PC-9 (cell line): ENCODE results near the gene SMIM24. TPM values are rescaled to one million over a fixed set of nuclear protein-coding genes. Genes with fewer than 3 reads are reported as not detected.

ENCODE experiments used
- BruUV-seq: library from RNA; stranded (reverse); fragments of 400-500 nt; replicated peaks from 2 replicates; lab custom pipeline; 2021; lab: Mats Ljungman, UMichigan
- CTCF ChIA-PET: fragments of 300-600 bp; sonication (Branson Sonifier 250); formaldehyde crosslinking; loops from one replicate; lab custom pipeline; 2022; ENCODE audit warnings: antibody characterized with exemption; lab: Charles Lee
- POLR2A ChIA-PET: fragments of 300-600 bp; sonication (Branson Sonifier 250); formaldehyde crosslinking; loops from one replicate; lab custom pipeline; 2022; ENCODE audit warnings: antibody characterized with exemption; ENCODE audit not compliant: unreplicated experiment; lab: Charles Lee
- DNase-seq, 2 experiments: peaks; one replicate each; pipeline versions ENCODE4 v3.0.0 to v3.0.0-alpha.2; 2015 to 2022; ENCODE audit warnings: mixed read lengths in 1 of 2
- H2AFZ ChIP-seq: fragments of 200-600 bp; sonication (generic); 2 replicates; pipeline ENCODE4 v1.8.1; 2017; ENCODE audit warnings: antibody characterized with exemption
- H3F3A ChIP-seq: fragments of 200-600 bp; sonication (generic); 2 replicates; pipeline ENCODE4 v1.8.1; 2017; ENCODE audit warnings: antibody characterized with exemption, mild to moderate bottlenecking, low read depth; ENCODE audit not compliant: insufficient read depth
- H3K27ac ChIP-seq: fragments of 200-600 bp; sonication (generic); 2 replicates; pipeline ENCODE4 v1.6.1; 2016; ENCODE audit warnings: mixed run types
- H3K27me3 ChIP-seq: fragments of 200-600 bp; sonication (generic); 2 replicates; pipeline ENCODE4 v1.6.1; 2016; ENCODE audit warnings: low read depth, mixed run types; ENCODE audit not compliant: insufficient read depth
- H3K36me3 ChIP-seq: fragments of 200-600 bp; sonication (generic); 2 replicates; pipeline ENCODE4 v1.6.1; 2016; ENCODE audit warnings: low read depth, mixed run types
- H3K4me1 ChIP-seq: fragments of 200-600 bp; sonication (generic); replicated peaks from 2 replicates; pipeline ENCODE4 v1.6.1; 2016; ENCODE audit warnings: mixed run types; ENCODE audit not compliant: insufficient read depth
- H3K4me2 ChIP-seq: fragments of 200-600 bp; sonication (generic); 2 replicates; pipeline ENCODE4 v1.6.1; 2017; ENCODE audit warnings: mixed run types
- H3K4me3 ChIP-seq: fragments of 200-600 bp; sonication (generic); 2 replicates; pipeline ENCODE4 v1.6.1; 2016; ENCODE audit warnings: mixed run types
- H3K79me2 ChIP-seq: fragments of 200-600 bp; sonication (generic); 2 replicates; pipeline ENCODE4 v1.6.1; 2017; ENCODE audit warnings: low read depth, mixed run types
- H3K9me2 ChIP-seq: fragments of 200-600 bp; sonication (generic); 2 replicates; pipeline ENCODE4 v1.8.1; 2017; ENCODE audit warnings: mild to moderate bottlenecking; ENCODE audit not compliant: insufficient read depth
- H3K9me3 ChIP-seq: fragments of 200-600 bp; sonication (generic); 2 replicates; pipeline ENCODE4 v1.8.1; 2016; ENCODE audit warnings: low read depth; ENCODE audit not compliant: insufficient read depth
- H4K20me1 ChIP-seq: fragments of 200-600 bp; sonication (generic); 2 replicates; pipeline ENCODE4 v1.8.1; 2017; ENCODE audit not compliant: insufficient read depth
- EZH2 ChIP-seq: fragments of 200-600 bp; sonication (generic); IDR thresholded peaks from 2 replicates; pipeline ENCODE4 v1.8.0; 2017; ENCODE audit warnings: antibody characterized with exemption, low read depth
- intact Hi-C: fragments of 100-400 bp; cut with micrococcal nuclease; formaldehyde crosslinking; loops from one replicate; pipeline ENCODE4 v1.10.0; 2022; ENCODE audit not compliant: unreplicated experiment
- total RNA-seq: library from RNA; stranded (reverse); gene quantifications from 2 replicates; pipeline ENCODE4 v1.2.3, GENCODE V29; 2021
- TF ChIP-seq, protein P1 (sequence below): fragments of 200-600 bp; sonication (generic); conservative IDR thresholded peaks from 2 replicates; pipeline ENCODE4 v1.6.1; 2017; ENCODE audit warnings: mixed run types, antibody characterized with exemption, mild to moderate bottlenecking, moderate library complexity

The SMIM24 gene
- total RNA-seq, 1 experiment from 2014 or later, result not detected

DNA sequence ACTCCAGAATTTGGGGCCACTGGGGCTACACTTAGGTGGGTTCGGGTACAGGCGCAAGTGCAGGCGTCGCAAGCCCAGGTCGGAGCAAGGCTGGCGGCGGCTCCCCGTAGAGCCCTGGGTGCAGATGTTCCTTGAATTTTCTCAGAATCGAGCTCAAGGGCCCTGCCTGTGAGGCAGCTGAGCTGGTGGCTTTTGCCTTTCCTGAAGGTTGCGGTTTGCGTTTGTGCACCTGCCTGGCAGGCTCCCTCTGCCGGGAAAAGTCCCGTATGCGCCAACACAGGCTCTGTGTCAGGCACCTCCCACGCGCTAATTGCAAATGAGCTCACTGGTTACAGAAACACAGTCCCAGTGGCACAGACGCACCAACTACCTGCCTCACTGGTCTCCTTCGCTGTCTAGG is 14.2 kb upstream of the SMIM24 start:
- DNase-seq, result no peak
- Histone ChIP-seq H3K4me2 (no peak overlapping the region), H3K4me3 (no peak overlapping the region), H3K27ac (no peak overlapping the region), H3K4me1 (no peaks in the 10 kb centered on the region), H3K79me2 (peaks cover 15% of the 10 kb centered on the region), H3K36me3 (no peaks in the 10 kb centered on the region), H3K9me2 (no peaks in the 10 kb centered on the region), H3K27me3 (no peaks in the 10 kb centered on the region), H3K9me3 (no peaks in the 10 kb centered on the region), H4K20me1 (no peaks in the 10 kb centered on the region), H3F3A (no peaks in the 10 kb centered on the region; the same call in 1 of the 2 replicates), H2AFZ (no peak overlapping the region)
- intact Hi-C loops, result no loop called here
- POLR2A ChIA-PET, result interaction anchor here (0.7 kb wide), 1 partner anchor 133 kb away, joined by 9 read pairs; no protein-coding TSS in a partner anchor
- BruUV-seq, result no TSS peak
- TF ChIP-seq EZH2, result no peak
- TF ChIP-seq, protein P1, sequence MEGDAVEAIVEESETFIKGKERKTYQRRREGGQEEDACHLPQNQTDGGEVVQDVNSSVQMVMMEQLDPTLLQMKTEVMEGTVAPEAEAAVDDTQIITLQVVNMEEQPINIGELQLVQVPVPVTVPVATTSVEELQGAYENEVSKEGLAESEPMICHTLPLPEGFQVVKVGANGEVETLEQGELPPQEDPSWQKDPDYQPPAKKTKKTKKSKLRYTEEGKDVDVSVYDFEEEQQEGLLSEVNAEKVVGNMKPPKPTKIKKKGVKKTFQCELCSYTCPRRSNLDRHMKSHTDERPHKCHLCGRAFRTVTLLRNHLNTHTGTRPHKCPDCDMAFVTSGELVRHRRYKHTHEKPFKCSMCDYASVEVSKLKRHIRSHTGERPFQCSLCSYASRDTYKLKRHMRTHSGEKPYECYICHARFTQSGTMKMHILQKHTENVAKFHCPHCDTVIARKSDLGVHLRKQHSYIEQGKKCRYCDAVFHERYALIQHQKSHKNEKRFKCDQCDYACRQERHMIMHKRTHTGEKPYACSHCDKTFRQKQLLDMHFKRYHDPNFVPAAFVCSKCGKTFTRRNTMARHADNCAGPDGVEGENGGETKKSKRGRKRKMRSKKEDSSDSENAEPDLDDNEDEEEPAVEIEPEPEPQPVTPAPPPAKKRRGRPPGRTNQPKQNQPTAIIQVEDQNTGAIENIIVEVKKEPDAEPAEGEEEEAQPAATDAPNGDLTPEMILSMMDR, result no peak
- CTCF ChIA-PET, result no interaction called here

DNA sequence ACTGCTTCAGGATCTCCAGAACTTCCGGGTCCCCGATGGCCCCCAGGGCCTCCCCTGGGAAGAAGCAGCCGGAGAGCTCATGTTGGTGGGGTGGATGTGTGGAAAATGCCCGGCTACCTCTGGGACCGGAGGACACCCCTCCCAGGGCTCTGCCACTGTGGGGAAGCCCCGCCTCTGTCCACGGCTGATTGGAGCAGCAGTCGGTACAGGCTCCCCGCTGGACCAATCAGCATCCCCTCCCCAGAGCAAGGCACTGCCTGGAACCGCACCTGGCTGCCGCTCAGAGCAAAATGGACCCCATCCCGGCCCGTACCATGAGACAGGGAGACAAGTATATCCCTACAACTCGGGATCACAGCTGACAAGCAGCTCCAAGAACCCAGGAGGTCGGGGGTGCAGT is 13.7 kb upstream of the SMIM24 start:
- Histone ChIP-seq H3K27me3 (no peaks in the 10 kb centered on the region), H3K9me3 (no peaks in the 10 kb centered on the region), H3K4me3 (no peak overlapping the region), H3F3A (no peaks in the 10 kb centered on the region; the same call in 1 of the 2 replicates), H2AFZ (no peak overlapping the region), H3K36me3 (no peaks in the 10 kb centered on the region), H3K9me2 (no peaks in the 10 kb centered on the region), H3K27ac (no peak overlapping the region), H3K79me2 (peaks cover 10% of the 10 kb centered on the region), H3K4me2 (no peak overlapping the region), H4K20me1 (no peaks in the 10 kb centered on the region), H3K4me1 (no peaks in the 10 kb centered on the region)
- TF ChIP-seq, protein P1, result no peak
- TF ChIP-seq EZH2, result no peak
- intact Hi-C loops, result no loop called here
- BruUV-seq, result no TSS peak
- no peak for DNase-seq
- ChIA-PET POLR2A (no interaction called here), CTCF (no interaction called here)

DNA sequence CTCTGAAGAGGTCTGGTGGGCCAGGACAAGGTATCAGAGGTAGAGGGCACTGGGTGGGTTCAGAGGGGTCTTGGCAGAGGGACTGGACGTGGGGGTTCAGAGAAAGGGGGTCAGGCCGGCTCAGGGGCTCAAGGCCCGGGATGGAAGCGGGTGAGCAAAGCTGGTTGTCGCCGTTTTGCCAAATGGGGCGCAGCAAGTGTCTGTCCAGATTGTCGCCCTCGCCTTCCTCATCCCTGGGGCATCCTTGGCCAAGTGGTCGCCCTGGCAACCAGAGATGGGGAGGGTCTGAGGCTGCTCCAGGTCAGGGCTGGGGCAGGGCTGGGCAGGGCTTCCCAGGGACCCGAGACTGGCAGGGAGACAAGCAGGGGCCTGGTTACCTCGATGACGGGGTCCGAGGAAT is 13.3 kb upstream of the SMIM24 start:
- no peaks in the 10 kb centered on the region for H3K4me1 ChIP-seq
- intact Hi-C loops, result no loop called here
- BruUV-seq, result no TSS peak
- H3K9me2 ChIP-seq, result no peaks in the 10 kb centered on the region
- ChIA-PET CTCF (no interaction called here), POLR2A (no interaction called here)
- no peak overlapping the region for H2AFZ ChIP-seq
- H3K4me3 ChIP-seq, result no peak overlapping the region
- TF ChIP-seq, protein P1, result no peak
- H3K9me3 ChIP-seq, result no peaks in the 10 kb centered on the region
- no peak for DNase-seq
- no peak overlapping the region for H3K27ac ChIP-seq
- no peak overlapping the region for H3K4me2 ChIP-seq
- H3K27me3 ChIP-seq, result no peaks in the 10 kb centered on the region
- H3K36me3 ChIP-seq, result no peaks in the 10 kb centered on the region
- H3K79me2 ChIP-seq, result peaks cover 6% of the 10 kb centered on the region
- no peaks in the 10 kb centered on the region; the same call in 1 of the 2 replicates for H3F3A ChIP-seq
- H4K20me1 ChIP-seq, result no peaks in the 10 kb centered on the region
